HepG2 (cell line): ENCODE measurements around the gene HDDC3. TPM values are rescaled to one million over a fixed set of nuclear protein-coding genes. Genes with fewer than 3 reads are reported as not detected.
A peak's percentile ranks its signal among the peaks of the same experiment; 100 is the strongest.

Experiments used
- BCL3 ChIP-seq: sonication (generic); formaldehyde crosslinking; IDR thresholded peaks from 2 replicates; pipeline ENCODE4 v1.5.1; 2020; ENCODE audit warnings: mild to moderate bottlenecking, missing genetic modification reagents, moderate library complexity
- CBX5 ChIP-seq: sonication (generic); formaldehyde crosslinking; IDR thresholded peaks from 2 replicates; pipeline ENCODE4 v1.4.0; 2020; ENCODE audit warnings: missing genetic modification reagents, borderline replicate concordance
- CHD4 ChIP-seq: fragments of 200-600 bp; sonication (generic); IDR thresholded peaks from 2 replicates; pipeline ENCODE4 v1.7.0; 2017; ENCODE audit warnings: mild to moderate bottlenecking, low read length, borderline replicate concordance
- DBP ChIP-seq: sonication (generic); formaldehyde crosslinking; IDR thresholded peaks from 2 replicates; pipeline ENCODE4 v1.4.0; 2020; ENCODE audit warnings: missing genetic modification reagents; ENCODE audit errors: not compliant biosample characterization
- KLF12 ChIP-seq: sonication (generic); formaldehyde crosslinking; IDR thresholded peaks from 2 replicates; pipeline ENCODE4 v1.4.0; 2020; ENCODE audit warnings: missing genetic modification reagents, borderline replicate concordance
- MEF2D ChIP-seq: sonication (generic); formaldehyde crosslinking; IDR thresholded peaks from 2 replicates; pipeline ENCODE4 v1.5.1; 2020; ENCODE audit warnings: mild to moderate bottlenecking, missing genetic modification reagents
- MNT ChIP-seq: fragments of 450-650 bp; IDR thresholded peaks from 2 replicates; pipeline ENCODE4 v1.6.1; 2016
- SRSF1 ChIP-seq: fragments of 200-400 bp; formaldehyde crosslinking; optimal IDR thresholded peaks from 2 replicates; pipeline ENCODE3; 2017; ENCODE audit warnings: mild to moderate bottlenecking, low read depth, low read length, moderate library complexity
- SRSF4 ChIP-seq: fragments of 200-400 bp; formaldehyde crosslinking; IDR thresholded peaks from one replicate; pipeline ENCODE4 v1.6.1; 2018; ENCODE audit warnings: mild to moderate bottlenecking, low read depth, low read length, moderate library complexity; ENCODE audit not compliant: poor library complexity, severe bottlenecking
- ZBTB46 ChIP-seq: sonication (generic); formaldehyde crosslinking; IDR thresholded peaks from 2 replicates; pipeline ENCODE4 v1.4.0; 2020; ENCODE audit warnings: mild to moderate bottlenecking, missing genetic modification reagents, borderline replicate concordance
- ZBTB49 ChIP-seq: sonication (generic); formaldehyde crosslinking; IDR thresholded peaks from 2 replicates; pipeline ENCODE4 v1.4.0; 2020; ENCODE audit warnings: missing genetic modification reagents, borderline replicate concordance
- ZFP90 ChIP-seq: sonication (generic); formaldehyde crosslinking; IDR thresholded peaks from 2 replicates; pipeline ENCODE4 v1.8.0; 2022; ENCODE audit warnings: missing genetic modification reagents, mild to moderate bottlenecking, inconsistent platforms, borderline replicate concordance
- ZNF235 ChIP-seq: sonication (generic); formaldehyde crosslinking; IDR thresholded peaks from 2 replicates; pipeline ENCODE4 v1.8.1; 2023; ENCODE audit warnings: mild to moderate bottlenecking, missing genetic modification reagents, borderline replicate concordance
- ZNF333 ChIP-seq: sonication (generic); formaldehyde crosslinking; IDR thresholded peaks from 2 replicates; pipeline ENCODE4 v1.4.0; 2020; ENCODE audit warnings: mild to moderate bottlenecking, missing genetic modification reagents, borderline replicate concordance
- ZNF619 ChIP-seq: sonication (generic); formaldehyde crosslinking; IDR thresholded peaks from 2 replicates; pipeline ENCODE4 v1.4.0; 2020; ENCODE audit warnings: mild to moderate bottlenecking, missing genetic modification reagents
- ZXDC ChIP-seq: sonication (generic); formaldehyde crosslinking; IDR thresholded peaks from 2 replicates; pipeline ENCODE4 v1.5.0; 2020; ENCODE audit warnings: mild to moderate bottlenecking, missing genetic modification reagents
- polyA plus RNA-seq, 8 experiments: library from polyadenylated mRNA; depleted of rRNA in 3 of 8; stranded (reverse) in 7 of 8; unstranded in 1 of 8; fragments of >200 nt; fragmentation: Illumina TruSeq in 4 of 8; extraction: Trizol in 4 of 8; gene quantifications; 2 replicates each; pipeline versions ENCODE4 v1.2.1 to v1.2.3, GENCODE V29; 2011 to 2016; ENCODE audit warnings: low read depth in 4 of 8, missing spikeins in 1 of 8, mixed read lengths in 1 of 8; ENCODE audit not compliant: insufficient read depth in 1 of 8
- total RNA-seq, 5 experiments: library from RNA; depleted of rRNA; stranded (reverse); fragments of >200 nt; fragmentation: Illumina TruSeq; extraction: Trizol; gene quantifications; 2 replicates each; pipeline ENCODE4 v1.2.3, GENCODE V29; 2016; ENCODE audit warnings: low read depth in 1 of 5

The HDDC3 gene
- total and polyA plus RNA-seq, 2 of the 13 experiments (the other 11 are each of a cell fraction or from before 2014, with no cell fraction given): 18.7 to 28.3 TPM

GRCh38 chr15:90931828-90932659, at the start of gene HDDC3 (continued):
- TF ChIP-seq KLF12 (CRISPR knock-in tag): 0 out of 2 replicates have a peak, but pooled peaks have one; percentile 29
- no peak for TF ChIP-seq ZBTB46 (CRISPR knock-in tag)
- peak; percentile 69 for TF ChIP-seq SRSF1
- peak; percentile 69 for TF ChIP-seq DBP
- no peak for TF ChIP-seq MNT
- TF ChIP-seq CBX5 (CRISPR knock-in tag): 0 out of 2 replicates have a peak, but pooled peaks have one; percentile 56
- peak; percentile 86 for TF ChIP-seq ZXDC
- 0 out of 2 replicates have a peak, but pooled peaks have one; percentile 39 for TF ChIP-seq ZNF619 (CRISPR knock-in tag)
- TF ChIP-seq SRSF4: no peak
- no peak for TF ChIP-seq ZNF235
- TF ChIP-seq ZNF333 (CRISPR knock-in tag): peak; percentile 80; the same call in 1 of the 2 replicates
- no peak; the same call in 1 of the 2 replicates for TF ChIP-seq ZFP90
- no peak for TF ChIP-seq CHD4
- TF ChIP-seq ZBTB49 (CRISPR knock-in tag): no peak
- no peak for TF ChIP-seq MEF2D (CRISPR knock-in tag)
- TF ChIP-seq BCL3 (CRISPR knock-in tag): no peak
